Heart left ventricle (tissue), 16 donors: Measurements from ENCODE around the gene NAA80. TPM values are rescaled to one million over a fixed set of nuclear protein-coding genes. Genes with fewer than 3 reads are reported as not detected.
A peak's percentile ranks its signal among the peaks of the same experiment; 100 is the strongest.

Source experiments
- ATAC-seq, 4 donors: fragments of 200-7000 bp; cut with Tn5 transposase; one replicate each; pipeline ENCODE4 v1.9.1; 2020 to 2022; ENCODE audit warnings: moderate library complexity in 4 of 4, mild to moderate bottlenecking in 3 of 4, moderate number of reproducible peaks in 1 of 4
- DNase-seq, 5 donors: peaks; one replicate each; pipeline ENCODE4 v3.0.0-alpha.2; 2020
- H3K27ac ChIP-seq, 12 donors: fragments of 200-600 bp; sonication (generic) in 4 of 12; one replicate each; pipeline versions ENCODE4 v1.5.0 to v1.8.0; 2016 to 2022; ENCODE audit warnings: mild to moderate bottlenecking in 2 of 12
- H3K27me3 ChIP-seq, 9 donors: fragments of 200-600 bp; sonication (generic) in 2 of 9; one replicate each; pipeline versions ENCODE4 v1.5.1 to v1.8.0; 2016 to 2022; ENCODE audit warnings: mild to moderate bottlenecking in 3 of 9
- H3K36me3 ChIP-seq, 9 donors: fragments of 200-600 bp; sonication (generic) in 2 of 9; one replicate each; pipeline versions ENCODE4 v1.5.0 to v1.8.0; 2018 to 2022; ENCODE audit warnings: mild to moderate bottlenecking in 2 of 9
- H3K4me1 ChIP-seq, 12 donors: fragments of 200-600 bp; sonication (generic) in 4 of 12; one replicate each; pipeline versions ENCODE4 v1.5.0 to v1.8.0; 2016 to 2022; ENCODE audit warnings: mild to moderate bottlenecking in 3 of 12
- H3K4me3 ChIP-seq, 12 donors: fragments of 200-600 bp; sonication (generic) in 4 of 12; one replicate each; pipeline versions ENCODE4 v1.5.0 to v1.8.0; 2017 to 2022; ENCODE audit warnings: mild to moderate bottlenecking in 9 of 12, moderate library complexity in 4 of 12
- H3K9me3 ChIP-seq, 12 donors: fragments of 200-600 bp; sonication (generic) in 4 of 12; one replicate each; pipeline versions ENCODE4 v1.5.0 to v1.8.0; 2016 to 2022; ENCODE audit warnings: mild to moderate bottlenecking in 1 of 12
- CTCF ChIP-seq, 12 donors: fragments of 200-600 bp; sonication (generic) in 4 of 12; IDR thresholded peaks; one replicate each; pipeline versions ENCODE4 v1.5.0 to v1.8.0; 2018 to 2022; ENCODE audit warnings: antibody characterized with exemption in 12 of 12, mild to moderate bottlenecking in 5 of 12
- POLR2A ChIP-seq, 2 donors: fragments of 450-650 bp; IDR thresholded peaks; one replicate each; pipeline ENCODE4 v1.6.1; 2017; ENCODE audit warnings: antibody characterized with exemption in 2 of 2, mild to moderate bottlenecking in 2 of 2, moderate library complexity in 2 of 2
- WGBS, 4 donors: extraction: QIAGEN DNeasy Blood & Tissue Kit in 2 of 4; methylation state at CpG; one replicate each; pipeline versions ENCODE4 v1.1.5 to v1.1.7; 2013 to 2018; 5-methylcytosine and 5-hydroxymethylcytosine counted together
- intact Hi-C, 10 donors: fragments of 100-400 bp; cut with DNase I; formaldehyde crosslinking; loops; one replicate each; pipeline versions ENCODE4 v1.11.1 to v1.14.2; 2022
- polyA plus RNA-seq, 2 donors: library from polyadenylated mRNA; stranded (reverse); fragments of 200-250 nt; gene quantifications; one replicate each; pipeline ENCODE4 v1.2.3, GENCODE V29; 2013
- total RNA-seq, 9 donors: library from RNA; depleted of rRNA in 2 of 9; stranded (reverse); fragments of >200 nt in 2 of 9; fragmentation: NEBNext Ultra II Directional in 3 of 9; extraction: Animal tissue kit (Norgen Biotek cat#: 25700) in 3 of 9; gene quantifications; one replicate each; pipeline versions ENCODE4 v1.1.0 to v1.2.4, GENCODE V29; 2016 to 2023
- donor health status: ischemic (EF 13 %, LVEDD 7.1; RV severe dilation, severe dysfunction).
- donor health status: healthy with polysubstance abuse.
- donor health status: DM: no; HTN: yes; CAD: no.
- donor health status: DM: no; HTN: no; CAD: no.
- donor health status: ischemic (EF 25% LVEDD 6.9; RV normal size, moderate dysfunction).
- donor health status: ischemic (EF 25% LVEDD 5.7; RV mildly dilated, moderate dysfunction).
- donor health status: healthy.
- donor health status: DM: yes; HTN: yes; CAD: no.
- donor health status: ischemic (EF 35%, LVEDD 5.7; RV mildly dilated, moderate dysfunction).
- donor health status: nonischemic (EF 11% LVEDD 7.7; RV severe dilation, severe dysfunction).
- donor health status: DM: yes; HTN: yes; CAD: no.
- donor health status: PGD.
- donor health status: ischemic (EF 29% LVEDD 5.4; RV normal size, mild dysfunction).
- donor health status: nonischemic (EF 23%, LVEDD 6.1; RV moderate dilation, normal function).

Gene NAA80
- total and polyA plus RNA-seq, 11 donors: 5.0 to 13.9 (median 9.8) TPM

GRCh38 chr3:50271314-50271936 lies 27.8 kb downstream of the NAA80 start:
- DNase-seq (peak in 1 of 5 donors; percentile 24), ATAC-seq (no peak)
- Histone ChIP-seq H3K4me1 (peaks cover 0 to 58% (median 33%) of the 10 kb centered on the region in 12 donors), H3K9me3 (no peaks in the 10 kb centered on the region), H3K27ac (peak overlapping the region in 1 of 12 donors; percentile 100), H3K36me3 (no peaks in the 10 kb centered on the region), H3K27me3 (peaks cover 0 to 43% (median 6%) of the 10 kb centered on the region in 9 donors), H3K4me3 (no peak overlapping the region)
- no peak for TF ChIP-seq POLR2A (IDR thresholded peaks at IDR 0.05)
- intact Hi-C loops: loop anchor here (2.0 to 10.0 kb wide), 6 partner anchors 43 to 149 kb away; partner anchors contain the start of genes HYAL2 (in 2 of the 10) and TUSC2 (in 2 of the 10)
- 84 to 86% (median 86%) methylated on average over 10 of the region's 10 CpGs for WGBS, 4 donors

GRCh38 chr3:50270422-50271224 lies 28.6 kb downstream of the NAA80 start:
- TF ChIP-seq POLR2A (IDR thresholded peaks at IDR 0.05): no peak
- TF ChIP-seq CTCF (IDR thresholded peaks at IDR 0.05): no peak
- 75 to 90% (median 87%) methylated on average over 17 to 19 of the region's 19 CpGs for WGBS, 4 donors
- ATAC-seq (no peak), DNase-seq (peak in 1 of 5 donors; percentile 26)
- intact Hi-C loops: loop anchor here (2.0 to 10.0 kb wide), 6 partner anchors 42 to 148 kb away; partner anchors contain the start of genes HYAL2 (in 2 of the 10) and TUSC2 (in 2 of the 10)
- Histone ChIP-seq H3K27me3 (peaks cover 0 to 35% (median 6%) of the 10 kb centered on the region in 9 donors), H3K9me3 (no peaks in the 10 kb centered on the region), H3K36me3 (no peaks in the 10 kb centered on the region), H3K4me3 (peak overlapping the region in 3 of 12 donors; percentile 1 to 71 (median 59)), H3K27ac (peak overlapping the region in 2 of 12 donors; percentile 95 to 100), H3K4me1 (peaks cover 0 to 65% (median 41%) of the 10 kb centered on the region in 12 donors)

GRCh38 chr3:50269977-50270413 lies 29.2 kb downstream of the NAA80 start:
- ATAC-seq (no peak), DNase-seq (no peak)
- no peak for TF ChIP-seq POLR2A (IDR thresholded peaks at IDR 0.05)
- no peak for TF ChIP-seq CTCF (IDR thresholded peaks at IDR 0.05)
- 88 to 90% (median 90%) methylated on average over 5 to 8 of the region's 8 CpGs for WGBS, 4 donors
- peaks cover 0 to 28% (median under 1%) of the 10 kb centered on the region in 9 donors for H3K27me3 ChIP-seq
- no peaks in the 10 kb centered on the region for H3K9me3 ChIP-seq
- intact Hi-C loops: loop anchor here (2.0 to 10.0 kb wide), 7 partner anchors 39 to 148 kb away; partner anchors contain the start of genes HYAL2 (in 2 of the 10) and TUSC2 (in 2 of the 10)
- no peaks in the 10 kb centered on the region for H3K36me3 ChIP-seq
- peak overlapping the region in 6 of 12 donors; percentile 32 to 100 (median 94) for H3K27ac ChIP-seq
- peaks cover 0 to 67% (median 47%) of the 10 kb centered on the region in 12 donors for H3K4me1 ChIP-seq
- H3K4me3 ChIP-seq: peak overlapping the region in 4 of 12 donors; percentile 1 to 71 (median 34)

- 70 to 81% (median 74%) methylated on average over 4 of the region's 4 CpGs for WGBS, 4 donors
- DNase-seq (peak in 1 of 5 donors; percentile 25), ATAC-seq (no peak)
- Histone ChIP-seq H3K36me3 (no peaks in the 10 kb centered on the region), H3K27ac (peak overlapping the region in 10 of 12 donors; percentile 32 to 100 (median 86)), H3K27me3 (peaks cover 0 to 23% (median 0%) of the 10 kb centered on the region in 9 donors), H3K9me3 (no peaks in the 10 kb centered on the region), H3K4me1 (peaks cover 0 to 67% (median 51%) of the 10 kb centered on the region in 12 donors), H3K4me3 (peak overlapping the region in 10 of 12 donors; percentile 8 to 71 (median 37))
- intact Hi-C loops: loop anchor here in 2 of 10 donors (2.0 to 5.0 kb wide), 2 partner anchors 39 to 147 kb away; no protein-coding TSS in a partner anchor
- TF ChIP-seq POLR2A (IDR thresholded peaks at IDR 0.05) (no peak), CTCF (IDR thresholded peaks at IDR 0.05) (no peak)
These were observed 29.7 kb downstream of the NAA80 start for GRCh38 chr3:50269460-50269859.
